GM19397 (cell line): Measurements from ENCODE around the gene RSPH10B.
"Not testable (repeated sequence)": the region's sequence is repeated elsewhere in the genome, so short reads cannot be mapped to it uniquely, and the experiment has no call there.

Experiments used
- ATAC-seq: cut with Tn5 transposase; IDR thresholded peaks from one replicate; pipeline ENCODE4 v1.9.1; 2021; ENCODE audit warnings: mild to moderate bottlenecking, moderate library complexity; ENCODE audit not compliant: unreplicated experiment

Gene RSPH10B

DNA sequence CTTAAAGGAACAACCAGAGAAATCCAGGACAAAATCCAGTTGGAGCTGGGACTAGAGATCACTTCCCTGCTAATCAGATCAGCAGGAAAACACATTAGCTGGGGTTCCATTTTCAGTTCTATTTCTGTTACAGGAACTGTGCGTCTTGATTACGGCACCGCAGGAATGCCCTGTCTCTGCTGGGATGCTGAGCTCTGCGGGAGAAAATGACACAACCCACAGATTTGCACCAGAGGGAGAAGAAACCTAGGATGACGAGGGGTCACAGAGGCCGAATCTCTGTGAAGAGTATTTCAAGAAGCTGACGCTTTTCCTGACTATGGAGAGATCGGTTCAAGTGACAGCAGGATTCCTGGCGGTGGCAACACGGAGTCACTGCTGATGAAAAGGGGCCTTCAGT lies 40.2 kb downstream of the RSPH10B start:
- ATAC-seq: not testable (repeated sequence)

GRCh38 chr7:5926263-5926870 lies 44.1 kb downstream of the RSPH10B start:
- not testable (repeated sequence) for ATAC-seq

GRCh38 chr7:5924630-5925029 lies 45.9 kb downstream of the RSPH10B start:
- ATAC-seq: not testable (repeated sequence)

DNA sequence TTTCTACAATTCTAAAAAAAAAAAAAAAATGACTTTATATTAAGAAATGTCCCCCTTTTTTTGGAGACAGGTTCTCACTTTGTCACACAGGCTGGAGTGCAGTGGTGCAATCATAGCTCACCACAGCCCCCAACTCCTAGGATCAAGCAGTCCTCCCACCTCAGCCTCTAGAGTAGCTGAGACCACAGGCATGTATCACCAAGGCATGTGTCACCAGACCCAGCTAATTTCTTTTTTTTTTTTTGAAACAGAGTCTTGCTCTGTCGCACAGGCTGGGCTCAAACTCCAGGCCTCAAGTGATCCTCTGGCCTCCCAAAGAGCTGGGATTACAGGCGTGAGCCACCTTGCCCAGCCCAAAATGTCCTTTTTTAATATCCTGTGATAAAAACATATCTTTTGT lies 46.3 kb downstream of the RSPH10B start:
- ATAC-seq: not testable (repeated sequence)

- ATAC-seq: not testable (repeated sequence)
Measured at GRCh38 chr7:5916529-5916928, 54.0 kb downstream of the RSPH10B start.

DNA sequence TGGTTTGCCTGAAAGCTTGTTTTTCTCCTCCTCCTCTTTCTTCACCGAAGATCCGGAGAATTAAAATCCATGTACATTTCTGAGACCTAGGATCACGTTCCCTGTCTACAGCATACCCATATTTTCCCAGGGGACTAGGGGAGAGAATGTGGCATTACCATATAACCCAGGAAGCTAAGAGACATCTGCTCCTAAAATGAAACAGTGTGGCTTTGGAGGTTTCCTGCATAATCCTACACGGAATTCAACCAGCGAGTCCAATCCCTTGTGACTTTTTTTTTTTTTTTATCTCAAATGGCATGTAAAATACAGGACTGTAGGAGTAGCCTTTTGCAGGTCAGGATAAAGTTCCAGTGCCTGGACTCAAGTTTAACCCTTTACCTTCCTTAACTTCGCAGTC lies 61.7 kb downstream of the RSPH10B start:
- not testable (repeated sequence) for ATAC-seq

DNA sequence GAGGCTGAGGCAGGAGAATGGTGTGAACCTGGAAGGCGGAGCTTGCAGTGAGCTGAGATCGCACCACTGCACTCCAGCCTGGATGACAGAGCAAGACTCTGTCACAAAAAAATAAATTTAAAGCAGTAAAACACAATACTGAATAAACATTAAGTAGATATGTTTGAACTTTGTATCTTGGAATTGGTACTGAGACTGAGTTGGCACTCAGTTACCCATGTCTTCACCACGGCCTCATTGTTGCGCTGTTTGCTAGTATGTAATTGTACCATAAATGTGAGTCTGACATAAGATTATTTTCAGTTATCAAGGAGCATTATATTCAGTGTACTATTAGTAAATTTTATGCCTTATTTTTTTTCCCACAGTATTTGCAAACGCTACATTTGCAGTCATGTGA lies 65.8 kb downstream of the RSPH10B start:
- ATAC-seq: not testable (repeated sequence)

GRCh38 chr7:5903002-5903401 lies 67.5 kb downstream of the RSPH10B start:
- not testable (repeated sequence) for ATAC-seq

- ATAC-seq: peak; percentile 89
Measured at GRCh38 chr7:5898480-5899224, 71.8 kb downstream of the RSPH10B start, which contains the start of gene CCZ1. Gene CCZ1 (plus strand): TSS chr7:5898733. CDS start chr7:5898800, 67 bp downstream.

- not testable (repeated sequence) for ATAC-seq
Measured at GRCh38 chr7:5897369-5897919, 73.0 kb downstream of the RSPH10B start.

- ATAC-seq: no peak
Measured at GRCh38 chr7:5892498-5892897, 78.0 kb downstream of the RSPH10B start.

DNA sequence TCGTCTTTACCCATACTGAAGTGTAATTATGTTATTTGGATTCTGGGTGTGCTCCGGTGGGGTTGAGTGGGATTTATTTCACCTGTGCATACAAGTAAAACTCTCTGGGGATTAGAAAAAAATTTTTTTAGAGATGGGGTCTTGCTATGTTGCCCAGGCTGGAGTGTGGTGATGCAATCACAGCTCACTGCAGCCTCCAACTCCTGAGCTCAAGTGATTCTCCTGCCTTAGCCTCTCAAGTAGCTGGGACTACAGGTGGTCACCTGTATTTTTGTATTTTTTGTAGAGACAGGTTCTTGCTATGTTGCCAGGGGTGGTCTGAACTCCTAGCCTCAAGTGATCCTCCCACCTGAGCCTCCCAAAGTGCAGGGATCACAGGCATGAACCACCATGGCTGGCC lies 80.2 kb downstream of the RSPH10B start:
- ATAC-seq: not testable (repeated sequence)

DNA sequence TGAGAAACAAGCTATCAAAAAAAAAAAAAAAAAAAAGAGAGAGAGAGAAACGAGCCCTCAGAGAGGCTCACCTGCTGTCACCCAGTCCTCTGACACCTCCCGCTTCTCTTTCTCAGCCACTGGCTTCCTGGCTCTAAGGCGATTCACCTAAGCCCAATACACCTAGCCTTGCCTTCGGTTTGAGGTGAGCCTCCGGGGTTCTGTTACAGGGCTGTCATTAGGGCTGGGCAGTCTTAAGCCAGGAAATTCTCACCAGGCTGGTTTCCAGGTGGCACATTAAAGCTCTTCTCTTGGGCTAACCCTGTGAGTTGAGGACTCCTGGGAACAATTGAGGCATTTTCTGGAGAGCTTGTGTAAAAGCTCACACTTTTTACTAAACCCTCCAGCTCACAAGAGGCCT lies 82.5 kb downstream of the RSPH10B start:
- ATAC-seq: not testable (repeated sequence)

- not testable (repeated sequence) for ATAC-seq
Measured at GRCh38 chr7:5884431-5884830, 86.1 kb downstream of the RSPH10B start.

GRCh38 chr7:5880106-5880505 lies 90.4 kb downstream of the RSPH10B start:
- ATAC-seq: not testable (repeated sequence)

DNA sequence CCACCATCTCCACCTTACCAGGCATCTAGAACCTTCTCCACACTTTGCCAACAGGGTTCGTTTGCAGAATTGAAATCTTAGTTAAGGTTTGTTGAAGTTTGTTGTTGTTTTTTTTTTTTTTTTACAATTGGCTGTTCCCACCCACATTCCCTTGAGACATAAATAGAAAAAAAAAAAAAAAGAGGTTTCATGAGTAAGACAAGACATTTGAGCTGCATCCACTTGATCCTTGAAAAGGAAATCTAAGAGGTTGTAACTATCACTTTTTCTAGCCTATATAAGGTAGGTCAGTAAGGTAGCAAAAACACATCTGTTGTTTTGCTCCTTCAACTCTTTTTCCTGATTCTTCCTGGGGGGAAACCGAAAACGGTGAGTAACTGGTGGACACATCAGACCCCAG lies 90.9 kb downstream of the RSPH10B start:
- not testable (repeated sequence) for ATAC-seq
